Heart left ventricle (tissue), 13 donors: Measurements from ENCODE around the gene MCC.

Source experiments
- CTCF ChIP-seq, 12 donors: fragments of 200-600 bp; sonication (generic) in 4 of 12; IDR thresholded peaks; one replicate each; pipeline versions ENCODE4 v1.5.0 to v1.8.0; 2018 to 2022; ENCODE audit warnings: antibody characterized with exemption in 12 of 12, mild to moderate bottlenecking in 5 of 12
- POLR2A ChIP-seq, 2 donors: fragments of 450-650 bp; IDR thresholded peaks; one replicate each; pipeline ENCODE4 v1.6.1; 2017; ENCODE audit warnings: antibody characterized with exemption in 2 of 2, mild to moderate bottlenecking in 2 of 2, moderate library complexity in 2 of 2
- donor health status: ischemic (EF 13 %, LVEDD 7.1; RV severe dilation, severe dysfunction).
- donor health status: DM: no; HTN: yes; CAD: no.
- donor health status: DM: no; HTN: no; CAD: no.
- donor health status: ischemic (EF 25% LVEDD 6.9; RV normal size, moderate dysfunction).
- donor health status: ischemic (EF 25% LVEDD 5.7; RV mildly dilated, moderate dysfunction).
- donor health status: ischemic (EF 35%, LVEDD 5.7; RV mildly dilated, moderate dysfunction).
- donor health status: nonischemic (EF 11% LVEDD 7.7; RV severe dilation, severe dysfunction).
- donor health status: DM: yes; HTN: yes; CAD: no.
- donor health status: PGD.
- donor health status: ischemic (EF 29% LVEDD 5.4; RV normal size, mild dysfunction).
- donor health status: nonischemic (EF 23%, LVEDD 6.1; RV moderate dilation, normal function).

GRCh38 chr5:113024076-113024697 is 464.1 kb downstream of the MCC start:
- TF ChIP-seq POLR2A (IDR thresholded peaks at IDR 0.05) (no peak), CTCF (IDR thresholded peaks at IDR 0.05) (no peak)
